ENCODE measurements around the gene SPDEF.

GRCh38 chr6:34553146-34553545 lies 3.0 kb downstream of the SPDEF start:
- TF ChIP-seq CTCF (IDR thresholded peaks at IDR 0.05): no peak
- TF ChIP-seq EP300 (IDR thresholded peaks at IDR 0.05): no peak
- no peak for TF ChIP-seq POLR2A (IDR thresholded peaks at IDR 0.05)

Measured in suprapubic skin (tissue), 3 donors.